ENCODE measurements around the gene SART3.

The SART3 gene

GRCh38 chr12:108602976-108603704 is 42.2 kb upstream of the SART3 start:
- H3K36me3 ChIP-seq = no peaks in the 10 kb centered on the region
- peaks cover 2% of the 10 kb centered on the region for H3K27me3 ChIP-seq
- no peak for TF ChIP-seq CTCF (IDR thresholded peaks at IDR 0.05)
- no peaks in the 10 kb centered on the region for H3K4me1 ChIP-seq (ENCODE audit: control insufficient read depth in 1 of 2, insufficient read depth in 1 of 2, low read depth in 1 of 2, low read length in 1 of 2)
- no peaks in the 10 kb centered on the region for H3K9me3 ChIP-seq
- no peak overlapping the region for H3K4me3 ChIP-seq (ENCODE audit: low read depth in 1 of 2, low read length in 1 of 2)
- no peak overlapping the region for H3K27ac ChIP-seq

- no peaks in the 10 kb centered on the region for H3K9me3 ChIP-seq
- no peaks in the 10 kb centered on the region for H3K4me1 ChIP-seq (ENCODE audit: control insufficient read depth in 1 of 2, insufficient read depth in 1 of 2, low read depth in 1 of 2, low read length in 1 of 2)
- H3K27me3 ChIP-seq = peaks cover 8% of the 10 kb centered on the region
- no peak overlapping the region for H3K27ac ChIP-seq
- TF ChIP-seq CTCF (IDR thresholded peaks at IDR 0.05) = no peak
- no peaks in the 10 kb centered on the region for H3K36me3 ChIP-seq
- no peak overlapping the region for H3K4me3 ChIP-seq (ENCODE audit: low read depth in 1 of 2, low read length in 1 of 2)
Observed at GRCh38 chr12:108602209-108602705, 41.3 kb upstream of the SART3 start.

DNA sequence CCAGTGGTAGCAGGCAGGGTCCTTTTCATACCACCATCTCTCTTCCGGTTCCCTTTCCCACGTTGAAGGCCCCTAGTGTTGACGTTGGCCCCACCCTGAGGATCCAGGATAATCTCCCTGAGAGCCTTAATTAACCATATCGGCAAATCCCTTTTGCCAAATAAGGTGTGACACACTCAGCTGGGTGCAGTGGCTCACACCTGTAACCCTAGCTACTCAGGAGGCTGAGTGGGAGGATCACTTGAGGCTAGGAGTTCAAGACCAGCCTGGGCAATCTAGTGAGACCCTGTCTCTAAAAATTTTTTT is 39.7 kb upstream of the SART3 start:
- TF ChIP-seq CTCF (IDR thresholded peaks at IDR 0.05) = no peak
- H3K27me3 ChIP-seq = peaks cover 8% of the 10 kb centered on the region
- H3K9me3 ChIP-seq = no peaks in the 10 kb centered on the region
- no peak overlapping the region for H3K4me3 ChIP-seq (ENCODE audit: low read depth in 1 of 2, low read length in 1 of 2)
- no peaks in the 10 kb centered on the region for H3K36me3 ChIP-seq
- H3K4me1 ChIP-seq (ENCODE audit: control insufficient read depth in 1 of 2, insufficient read depth in 1 of 2, low read depth in 1 of 2, low read length in 1 of 2) = no peaks in the 10 kb centered on the region
- no peak overlapping the region for H3K27ac ChIP-seq

DNA sequence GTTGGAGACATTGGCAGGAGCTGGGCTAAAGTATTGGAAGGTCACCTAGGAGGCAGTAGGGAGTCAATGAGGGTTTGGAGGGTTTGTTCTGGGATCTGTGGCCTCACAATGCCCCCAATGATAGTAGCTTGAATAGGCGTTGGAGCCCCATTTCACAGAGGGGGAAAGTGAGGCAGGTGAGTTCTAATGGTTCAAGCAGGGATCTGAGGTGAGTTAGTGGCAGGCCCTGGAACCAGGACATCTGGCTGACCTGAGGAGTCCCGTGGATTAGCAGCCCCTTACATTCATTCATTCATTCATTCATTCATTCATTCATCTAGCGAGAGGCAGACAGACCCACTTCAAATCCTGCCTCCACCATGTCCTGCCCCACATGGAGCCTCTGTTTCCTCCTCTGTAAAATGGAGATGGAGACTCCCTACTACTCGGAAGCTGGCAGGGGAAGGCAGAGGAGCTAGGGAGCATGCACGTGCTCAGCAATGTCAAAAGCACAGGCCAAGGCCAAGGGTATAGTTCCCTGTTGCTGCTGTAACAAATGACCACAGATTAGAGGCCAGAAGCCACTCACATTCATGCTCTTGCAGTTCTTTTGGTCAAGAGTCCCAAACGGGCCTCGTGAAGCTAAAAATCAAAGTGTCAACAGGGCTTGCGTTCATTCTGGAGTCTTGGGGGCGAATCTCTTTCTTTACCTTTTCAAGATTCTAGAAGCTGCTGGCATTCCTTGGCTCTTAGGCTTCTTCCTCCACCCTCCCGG is 39.2 kb upstream of the SART3 start:
- Histone ChIP-seq H3K27ac (no peak overlapping the region), H3K4me1 (ENCODE audit: control insufficient read depth in 1 of 2, insufficient read depth in 1 of 2, low read depth in 1 of 2, low read length in 1 of 2) (no peaks in the 10 kb centered on the region), H3K36me3 (no peaks in the 10 kb centered on the region), H3K9me3 (no peaks in the 10 kb centered on the region), H3K27me3 (peaks cover 8% of the 10 kb centered on the region), H3K4me3 (ENCODE audit: low read depth in 1 of 2, low read length in 1 of 2) (no peak overlapping the region)
- TF ChIP-seq CTCF (IDR thresholded peaks at IDR 0.05) = no peak

DNA sequence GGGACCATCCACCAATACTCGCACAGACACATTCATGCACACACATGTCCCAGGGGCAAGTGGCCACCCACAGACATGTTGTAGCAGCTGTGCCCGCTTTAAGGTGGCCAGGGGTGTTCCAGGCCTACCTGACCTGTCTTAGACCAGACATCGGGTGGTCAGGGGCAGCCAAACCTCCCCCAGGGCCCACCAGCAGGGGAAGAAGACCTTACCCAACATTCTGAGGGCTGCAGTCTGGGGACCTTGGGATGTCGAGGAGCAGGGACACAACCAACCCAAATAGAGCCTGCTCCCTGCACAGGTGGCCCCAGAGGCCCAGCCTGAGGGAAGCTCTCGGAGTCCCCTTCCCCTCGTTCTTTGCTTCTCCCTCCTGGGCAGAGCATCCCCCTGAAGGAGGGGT is 38.6 kb upstream of the SART3 start:
- TF ChIP-seq CTCF (IDR thresholded peaks at IDR 0.05) = no peak
- Histone ChIP-seq H3K27me3 (peaks cover 8% of the 10 kb centered on the region), H3K36me3 (no peaks in the 10 kb centered on the region), H3K4me3 (ENCODE audit: low read depth in 1 of 2, low read length in 1 of 2) (no peak overlapping the region), H3K27ac (no peak overlapping the region), H3K9me3 (no peaks in the 10 kb centered on the region), H3K4me1 (ENCODE audit: control insufficient read depth in 1 of 2, insufficient read depth in 1 of 2, low read depth in 1 of 2, low read length in 1 of 2) (no peaks in the 10 kb centered on the region)
